Nephron progenitor cell (in vitro differentiated cells): Measurements from ENCODE around the gene KCNK5.

ENCODE experiments used
- DNase-seq: peaks from one replicate; pipeline ENCODE4 v3.0.0; 2021
- H3K27ac Mint-ChIP-seq: 2 replicates; pipeline ENCODE4 v1.8.0; 2021; ENCODE audit warnings: mild to moderate bottlenecking, moderate library complexity, mixed read lengths
- H3K27me3 Mint-ChIP-seq: 2 replicates; pipeline ENCODE4 v1.8.0; 2021; ENCODE audit warnings: mild to moderate bottlenecking, low read depth, mixed read lengths; ENCODE audit not compliant: poor library complexity
- H3K36me3 Mint-ChIP-seq: 2 replicates; pipeline ENCODE4 v1.8.0; 2021; ENCODE audit warnings: low read depth, mixed read lengths
- H3K4me1 Mint-ChIP-seq: 2 replicates; pipeline ENCODE4 v1.8.0; 2021; ENCODE audit warnings: mixed read lengths
- H3K4me3 Mint-ChIP-seq: 2 replicates; pipeline ENCODE4 v1.8.0; 2021; ENCODE audit warnings: mild to moderate bottlenecking, moderate library complexity, mixed read lengths
- H3K9me3 Mint-ChIP-seq: 2 replicates; pipeline ENCODE4 v1.8.0; 2021; ENCODE audit warnings: mild to moderate bottlenecking, moderate library complexity, mixed read lengths
- TF ChIP-seq, protein P1 (sequence below): fragments of 200-600 bp; sonication (generic); IDR thresholded peaks from 2 replicates; pipeline ENCODE4 v1.5.0; 2021; ENCODE audit warnings: antibody characterized with exemption

KCNK5 gene

DNA sequence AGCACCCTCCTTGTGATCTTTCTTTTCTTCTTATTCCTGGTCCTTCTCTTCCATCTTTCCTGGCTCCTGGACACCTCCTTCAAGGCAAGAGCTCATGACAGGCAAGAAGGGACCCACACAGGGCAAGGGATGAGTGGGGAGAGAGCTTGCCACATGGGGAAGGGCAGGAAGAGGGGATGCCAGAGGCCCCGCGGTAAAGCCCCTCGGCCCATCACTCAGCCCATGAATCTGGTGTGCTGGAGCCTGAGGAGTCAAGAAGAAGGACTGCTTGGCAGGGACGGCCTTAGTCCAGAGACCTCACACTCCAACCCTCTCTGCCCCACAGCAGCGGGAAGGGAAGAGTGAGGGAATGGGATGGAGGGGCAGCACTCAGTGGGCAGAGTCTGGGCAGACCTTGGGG, 62.0 kb downstream of the KCNK5 start:
- Mint-ChIP-seq H3K27ac (no peak overlapping the region), H3K4me3 (no peak overlapping the region), H3K36me3 (peaks cover 18% of the 10 kb centered on the region), H3K27me3 (peaks cover 32% of the 10 kb centered on the region), H3K4me1 (peaks cover 33% of the 10 kb centered on the region), H3K9me3 (peaks cover 18% of the 10 kb centered on the region)
- TF ChIP-seq, protein P1, sequence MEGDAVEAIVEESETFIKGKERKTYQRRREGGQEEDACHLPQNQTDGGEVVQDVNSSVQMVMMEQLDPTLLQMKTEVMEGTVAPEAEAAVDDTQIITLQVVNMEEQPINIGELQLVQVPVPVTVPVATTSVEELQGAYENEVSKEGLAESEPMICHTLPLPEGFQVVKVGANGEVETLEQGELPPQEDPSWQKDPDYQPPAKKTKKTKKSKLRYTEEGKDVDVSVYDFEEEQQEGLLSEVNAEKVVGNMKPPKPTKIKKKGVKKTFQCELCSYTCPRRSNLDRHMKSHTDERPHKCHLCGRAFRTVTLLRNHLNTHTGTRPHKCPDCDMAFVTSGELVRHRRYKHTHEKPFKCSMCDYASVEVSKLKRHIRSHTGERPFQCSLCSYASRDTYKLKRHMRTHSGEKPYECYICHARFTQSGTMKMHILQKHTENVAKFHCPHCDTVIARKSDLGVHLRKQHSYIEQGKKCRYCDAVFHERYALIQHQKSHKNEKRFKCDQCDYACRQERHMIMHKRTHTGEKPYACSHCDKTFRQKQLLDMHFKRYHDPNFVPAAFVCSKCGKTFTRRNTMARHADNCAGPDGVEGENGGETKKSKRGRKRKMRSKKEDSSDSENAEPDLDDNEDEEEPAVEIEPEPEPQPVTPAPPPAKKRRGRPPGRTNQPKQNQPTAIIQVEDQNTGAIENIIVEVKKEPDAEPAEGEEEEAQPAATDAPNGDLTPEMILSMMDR = no peak
- DNase-seq = no peak

- peaks cover 32% of the 10 kb centered on the region for H3K27me3 Mint-ChIP-seq
Observed at GRCh38 chr6:39166912-39167290, 62.4 kb downstream of the KCNK5 start.

DNA sequence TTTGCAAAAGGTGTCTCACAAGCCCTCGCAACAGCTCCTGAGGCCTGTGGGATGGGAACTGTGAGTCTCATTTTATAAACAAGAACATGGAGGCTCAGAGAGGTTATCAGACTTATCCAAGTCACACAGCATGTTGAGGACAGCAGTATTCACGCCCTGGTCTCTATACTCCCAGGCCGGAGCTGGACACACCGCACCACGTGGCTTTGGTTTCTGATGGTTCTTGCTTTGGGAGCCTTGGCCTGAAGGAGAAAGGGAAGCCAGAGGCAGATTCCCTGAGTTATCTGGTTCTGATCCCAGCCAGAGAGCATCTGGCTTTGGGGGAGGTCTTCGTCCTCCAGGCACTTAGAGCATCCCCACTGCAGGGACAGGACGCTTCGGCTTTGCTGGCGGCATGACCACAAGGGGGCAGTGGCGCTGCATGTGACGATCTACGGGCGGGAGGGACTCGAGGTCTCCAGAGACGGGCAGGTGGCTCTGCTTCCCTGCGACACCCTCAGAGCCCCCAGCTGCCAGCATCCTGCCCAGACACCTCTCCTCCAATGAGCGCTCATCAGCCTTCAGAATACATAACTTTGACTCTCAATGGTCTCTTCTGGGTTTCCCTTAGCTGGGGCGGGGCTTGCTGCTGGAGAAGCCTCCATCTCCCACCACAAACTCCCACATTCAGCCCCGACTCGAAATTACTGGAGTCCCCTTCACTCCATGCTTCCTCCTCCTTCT, 62.9 kb downstream of the KCNK5 start:
- DNase-seq = peak; percentile 94
- Mint-ChIP-seq H3K27ac (no peak overlapping the region), H3K27me3 (peaks cover 36% of the 10 kb centered on the region), H3K36me3 (peaks cover 15% of the 10 kb centered on the region), H3K4me3 (no peak overlapping the region), H3K9me3 (peaks cover 15% of the 10 kb centered on the region), H3K4me1 (peaks cover 33% of the 10 kb centered on the region)
- TF ChIP-seq, protein P1 = peak; percentile 96

More at GRCh38 chr6:39166912-39167290, 62.4 kb downstream of the KCNK5 start:
- Mint-ChIP-seq H3K36me3 (peaks cover 18% of the 10 kb centered on the region), H3K27ac (no peak overlapping the region), H3K4me1 (peaks cover 33% of the 10 kb centered on the region), H3K4me3 (no peak overlapping the region), H3K9me3 (peaks cover 18% of the 10 kb centered on the region)
- no peak for DNase-seq
- TF ChIP-seq, protein P1 = no peak

GRCh38 chr6:39157511-39157910, 71.8 kb downstream of the KCNK5 start:
- Mint-ChIP-seq H3K4me3 (no peak overlapping the region), H3K27me3 (peaks cover 28% of the 10 kb centered on the region), H3K4me1 (peaks cover 40% of the 10 kb centered on the region), H3K9me3 (peaks cover 19% of the 10 kb centered on the region), H3K27ac (peak overlapping the region; percentile 58), H3K36me3 (peaks cover 13% of the 10 kb centered on the region)
- TF ChIP-seq, protein P1 = no peak
- DNase-seq = no peak

GRCh38 chr6:39156801-39157200, 72.5 kb downstream of the KCNK5 start:
- no peak overlapping the region for H3K4me3 Mint-ChIP-seq
- no peak for DNase-seq
- TF ChIP-seq, protein P1 = no peak
- peaks cover 19% of the 10 kb centered on the region for H3K9me3 Mint-ChIP-seq
- peaks cover 13% of the 10 kb centered on the region for H3K36me3 Mint-ChIP-seq
- no peak overlapping the region for H3K27ac Mint-ChIP-seq
- H3K4me1 Mint-ChIP-seq = peaks cover 47% of the 10 kb centered on the region
- peaks cover 28% of the 10 kb centered on the region for H3K27me3 Mint-ChIP-seq

GRCh38 chr6:39154705-39155104, 74.6 kb downstream of the KCNK5 start:
- DNase-seq = no peak
- H3K36me3 Mint-ChIP-seq = peaks cover 7% of the 10 kb centered on the region
- TF ChIP-seq, protein P1 = no peak
- no peak overlapping the region for H3K27ac Mint-ChIP-seq
- H3K9me3 Mint-ChIP-seq = peaks cover 11% of the 10 kb centered on the region
- H3K4me1 Mint-ChIP-seq = peaks cover 67% of the 10 kb centered on the region
- H3K4me3 Mint-ChIP-seq = no peak overlapping the region
- H3K27me3 Mint-ChIP-seq = peaks cover 29% of the 10 kb centered on the region
